IMR-90 (cell line): ENCODE data around the gene SDC3. TPM values are rescaled to one million over a fixed set of nuclear protein-coding genes. Genes with fewer than 3 reads are reported as not detected.

Source experiments
- ATAC-seq: fragments of 200-7000 bp; cut with Tn5 transposase; 2 replicates; pipeline ENCODE4 v1.9.1; 2020; ENCODE audit warnings: low read depth, mild to moderate bottlenecking, moderate library complexity
- BruUV-seq: library from RNA; stranded (reverse); fragments of 400-500 nt; replicated peaks from 2 replicates; lab custom pipeline; 2021; lab: Mats Ljungman, UMichigan
- CTCF ChIA-PET: fragments of 300-600 bp; formaldehyde crosslinking; extraction: SDS; loops from one replicate; lab custom pipeline; 2021; ENCODE audit warnings: antibody characterized with exemption; lab: Yijun Ruan, JAX
- POLR2A ChIA-PET: fragments of 300-600 bp; sonication (Branson Sonifier 250); formaldehyde crosslinking; loops from one replicate; lab custom pipeline; 2022; ENCODE audit warnings: antibody characterized with exemption; ENCODE audit not compliant: unreplicated experiment; lab: Charles Lee
- DNase-seq: peaks from one replicate; pipeline ENCODE4 v3.0.0; 2013
- H2AFZ ChIP-seq: replicated peaks from 2 replicates; pipeline ENCODE3; 2013; ENCODE audit warnings: low read length, mild to moderate bottlenecking; ENCODE audit not compliant: poor library complexity
- H2AK5ac ChIP-seq: 2 replicates; pipeline ENCODE4 v1.6.1; 2013; ENCODE audit warnings: low read depth, low read length, inconsistent platforms
- H2AK9ac ChIP-seq: replicated peaks from 2 replicates; pipeline ENCODE3; 2013; ENCODE audit warnings: mild to moderate bottlenecking, low read depth, low read length, moderate library complexity; ENCODE audit not compliant: poor library complexity
- H2BK120ac ChIP-seq: 2 replicates; pipeline ENCODE4 v1.6.1; 2013; ENCODE audit warnings: low read depth, low read length, inconsistent platforms
- H2BK15ac ChIP-seq: 3 replicates; pipeline ENCODE4 v1.6.1; 2013; ENCODE audit warnings: low read depth, low read length, inconsistent platforms
- H2BK20ac ChIP-seq: 2 replicates; pipeline ENCODE4 v1.6.1; 2013; ENCODE audit warnings: low read depth, mild to moderate bottlenecking, inconsistent platforms, low read length, moderate library complexity
- H2BK5ac ChIP-seq: 2 replicates; pipeline ENCODE4 v1.6.1; 2013; ENCODE audit warnings: mild to moderate bottlenecking, low read depth, low read length, inconsistent platforms; ENCODE audit not compliant: poor library complexity, severe bottlenecking
- H3K14ac ChIP-seq: replicated peaks from 2 replicates; pipeline ENCODE4 v1.6.1; 2013; ENCODE audit warnings: low read depth, low read length, inconsistent platforms
- H3K18ac ChIP-seq: 2 replicates; pipeline ENCODE4 v1.6.1; 2013; ENCODE audit warnings: low read depth, low read length, control low read depth
- H3K23ac ChIP-seq: 2 replicates; pipeline ENCODE4 v1.6.1; 2013; ENCODE audit warnings: low read depth, low read length, inconsistent platforms
- H3K27ac ChIP-seq: 2 replicates; pipeline ENCODE4 v1.5.1; 2013; ENCODE audit warnings: mild to moderate bottlenecking, control low read depth, low read length; ENCODE audit not compliant: insufficient read depth
- H3K27me3 ChIP-seq: 2 replicates; pipeline ENCODE4 v1.6.1; 2013; ENCODE audit warnings: low read length; ENCODE audit not compliant: control insufficient read depth, insufficient read depth
- H3K36me3 ChIP-seq: 2 replicates; pipeline ENCODE4 v1.6.1; 2013; ENCODE audit warnings: low read length, mixed read lengths; ENCODE audit not compliant: control insufficient read depth, insufficient read depth
- H3K4ac ChIP-seq: 2 replicates; pipeline ENCODE4 v1.6.1; 2013; ENCODE audit warnings: low read depth, low read length, inconsistent platforms
- H3K4me1 ChIP-seq: 2 replicates; pipeline ENCODE4 v1.6.1; 2013; ENCODE audit warnings: low read length, mixed read lengths; ENCODE audit not compliant: control insufficient read depth, insufficient read depth
- H3K4me2 ChIP-seq: 2 replicates; pipeline ENCODE4 v1.6.1; 2013; ENCODE audit warnings: low read depth, mild to moderate bottlenecking, control low read depth, low read length, moderate library complexity
- H3K4me3 ChIP-seq: 2 replicates; pipeline ENCODE4 v1.5.1; 2013; ENCODE audit warnings: low read depth, mild to moderate bottlenecking, control low read depth, low read length, moderate library complexity; ENCODE audit not compliant: insufficient read depth
- H3K56ac ChIP-seq: 2 replicates; pipeline ENCODE4 v1.6.1; 2013; ENCODE audit warnings: low read length, inconsistent platforms; ENCODE audit not compliant: insufficient read depth; ENCODE audit errors: extremely low read depth
- H3K79me1 ChIP-seq, 2 experiments: 2 replicates each; pipeline ENCODE4 v1.6.1; 2013; ENCODE audit warnings: low read length in 2 of 2, inconsistent platforms in 1 of 2, low read depth in 1 of 2
- H3K9ac ChIP-seq: 2 replicates; pipeline ENCODE4 v1.6.1; 2013; ENCODE audit warnings: low read depth, low read length, control low read depth
- H3K9me1 ChIP-seq: 2 replicates; pipeline ENCODE4 v1.6.1; 2013; ENCODE audit warnings: low read length, inconsistent platforms; ENCODE audit not compliant: insufficient read depth
- H3K9me3 ChIP-seq: 2 replicates; pipeline ENCODE4 v1.6.1; 2013; ENCODE audit warnings: low read length; ENCODE audit not compliant: control insufficient read depth, insufficient read depth
- H4K20me1 ChIP-seq: 2 replicates; pipeline ENCODE4 v1.6.1; 2013; ENCODE audit warnings: low read length, inconsistent platforms; ENCODE audit not compliant: insufficient read depth
- H4K5ac ChIP-seq: 2 replicates; pipeline ENCODE4 v1.6.1; 2013; ENCODE audit warnings: mild to moderate bottlenecking, low read depth, low read length, control low read depth
- H4K8ac ChIP-seq, 2 experiments: 2 replicates each; pipeline ENCODE4 v1.6.1; 2013; ENCODE audit warnings: low read depth in 2 of 2, low read length in 2 of 2, control low read depth in 1 of 2, inconsistent platforms in 1 of 2
- H4K91ac ChIP-seq: 2 replicates; pipeline ENCODE4 v1.6.1; 2013; ENCODE audit warnings: low read depth, low read length, inconsistent platforms; ENCODE audit not compliant: insufficient read depth
- BHLHE40 ChIP-seq: fragments of 150-350 bp; IDR thresholded peaks from 2 replicates; pipeline ENCODE4 v1.6.1; 2016; ENCODE audit warnings: mild to moderate bottlenecking, low read depth, low read length
- CEBPB ChIP-seq: IDR thresholded peaks from 2 replicates; pipeline ENCODE4 v1.6.1; 2012; ENCODE audit warnings: low read depth, low read length, improper control_type of control experiment
- POLR2A ChIP-seq: IDR thresholded peaks from 2 replicates; pipeline ENCODE4 v1.6.1; 2012; ENCODE audit warnings: mild to moderate bottlenecking, low read depth, low read length
- WGBS, 2 experiments: methylation state at CpG; one replicate each; pipeline versions ENCODE4 v1.1.5 to v1.1.7; 2013; ENCODE audit warnings: missing lambda C conversion rate in 2 of 2; ENCODE audit not compliant: insufficient read length in 1 of 2; ENCODE audit errors: extremely low coverage in 2 of 2; 5-methylcytosine and 5-hydroxymethylcytosine counted together
- dilution Hi-C: fragments of 300-500 bp; cut with HindIII; formaldehyde crosslinking; loops from one replicate; pipeline ENCODE4 v1.14.3; 2018; ENCODE audit warnings: low sequenced_read_pairs; ENCODE audit not compliant: unreplicated experiment
- in situ Hi-C: fragments of 300-500 bp; cut with MboI; formaldehyde crosslinking; loops from 3 replicates; pipeline ENCODE4 v1.14.3; 2019; ENCODE audit warnings: low sequenced_read_pairs, inconsistent platforms, mixed read lengths
- intact Hi-C: fragments of 100-400 bp; cut with micrococcal nuclease; formaldehyde crosslinking; loops from 2 replicates; pipeline ENCODE4 v1.10.0; 2022
- polyA plus RNA-seq, 3 experiments: library from polyadenylated mRNA; depleted of rRNA; stranded (reverse); fragments of >200 nt; gene quantifications; 2 replicates each; pipeline ENCODE4 v1.2.3, GENCODE V29; 2012; ENCODE audit warnings: low replicate concordance in 1 of 3
- total RNA-seq: library from RNA; depleted of rRNA; stranded (reverse); fragments of >200 nt; gene quantifications from 2 replicates; pipeline ENCODE4 v1.2.3, GENCODE V29; 2012
- TF ChIP-seq, protein P1 (sequence below): fragments of 150-350 bp; IDR thresholded peaks from 2 replicates; pipeline ENCODE4 v1.6.1; 2017; ENCODE audit warnings: mild to moderate bottlenecking, antibody characterized with exemption, low read length, low read depth

Gene SDC3
- total and polyA plus RNA-seq, 2 of the 4 experiments (the other 2 are of a cell fraction), result 13.1 to 71.5 TPM

DNA sequence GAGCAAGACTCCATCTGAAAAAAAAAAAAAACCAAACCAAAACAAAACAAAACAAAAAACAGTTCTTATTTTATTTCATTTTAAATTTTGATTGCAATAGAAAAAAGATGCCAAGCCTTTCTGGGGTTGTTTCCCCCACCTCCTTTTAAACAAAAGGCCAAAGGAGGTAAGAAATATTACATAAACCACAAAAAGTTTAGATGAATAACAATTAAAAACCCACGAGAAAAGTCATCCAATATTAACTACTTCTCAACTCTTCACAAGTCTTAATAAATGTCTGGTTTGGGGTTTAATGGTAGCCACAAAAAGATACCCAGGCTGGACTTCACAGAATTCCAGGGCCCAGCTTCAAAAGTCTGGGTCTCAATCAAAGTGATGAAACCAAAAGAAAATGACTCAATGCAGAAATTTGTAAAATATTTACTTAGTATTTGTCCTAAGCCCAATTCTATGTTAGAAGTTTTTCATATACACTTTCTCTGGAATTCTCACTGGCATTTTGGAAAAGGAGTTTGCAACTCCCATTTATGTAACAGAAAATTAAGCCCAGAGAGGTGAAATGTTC, 47.0 kb upstream of the SDC3 start:
- H3K4me2 ChIP-seq, result peak overlapping the region; percentile 14; the same call in 1 of the 2 replicates
- peaks cover 55 to 66% of the 10 kb centered on the region in 2 experiments for H3K79me1 ChIP-seq
- TF ChIP-seq, protein P1, sequence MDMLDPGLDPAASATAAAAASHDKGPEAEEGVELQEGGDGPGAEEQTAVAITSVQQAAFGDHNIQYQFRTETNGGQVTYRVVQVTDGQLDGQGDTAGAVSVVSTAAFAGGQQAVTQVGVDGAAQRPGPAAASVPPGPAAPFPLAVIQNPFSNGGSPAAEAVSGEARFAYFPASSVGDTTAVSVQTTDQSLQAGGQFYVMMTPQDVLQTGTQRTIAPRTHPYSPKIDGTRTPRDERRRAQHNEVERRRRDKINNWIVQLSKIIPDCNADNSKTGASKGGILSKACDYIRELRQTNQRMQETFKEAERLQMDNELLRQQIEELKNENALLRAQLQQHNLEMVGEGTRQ, result no peak
- no peak for TF ChIP-seq POLR2A
- 0 out of 2 replicates have a peak, but pooled peaks have one; percentile 32 for TF ChIP-seq CEBPB
- TF ChIP-seq BHLHE40, result no peak
- H3K4me3 ChIP-seq, result no peak overlapping the region
- H3K9me3 ChIP-seq, result no peaks in the 10 kb centered on the region
- intact Hi-C loops (loop anchor here (10.0 kb wide), 1 partner anchor 199 kb away; no protein-coding TSS in a partner anchor), dilution Hi-C loops (no loop called here), in situ Hi-C loops (no loop called here)
- no peak overlapping the region for H3K9ac ChIP-seq
- peaks cover 7% of the 10 kb centered on the region for H3K4me1 ChIP-seq
- peaks cover 34% of the 10 kb centered on the region for H3K36me3 ChIP-seq
- no peak overlapping the region for H2AK5ac ChIP-seq
- peak; percentile 81 for ATAC-seq
- H3K27ac ChIP-seq, result peak overlapping the region; percentile 61; the same call in 1 of the 2 replicates
- CTCF ChIA-PET, result no interaction called here
- H2AFZ ChIP-seq, result no peak overlapping the region
- no peak overlapping the region for H2BK5ac ChIP-seq
- H2BK120ac ChIP-seq, result no peak overlapping the region
- no peak overlapping the region for H3K4ac ChIP-seq
- no peak overlapping the region for H3K14ac ChIP-seq
- no peak overlapping the region for H2BK20ac ChIP-seq
- H2BK15ac ChIP-seq, result no peak overlapping the region
- H4K20me1 ChIP-seq, result peaks cover 12% of the 10 kb centered on the region
- H3K56ac ChIP-seq, result no peak overlapping the region
- no peak overlapping the region for H3K23ac ChIP-seq
- no peak overlapping the region for H3K18ac ChIP-seq
- H4K91ac ChIP-seq, result no peak overlapping the region
- no peak overlapping the region for H4K5ac ChIP-seq
- peaks cover 10% of the 10 kb centered on the region for H3K9me1 ChIP-seq
- H2AK9ac ChIP-seq, result no peak overlapping the region
- BruUV-seq, result no TSS peak
- peak; percentile 47 for DNase-seq
- POLR2A ChIA-PET, result no interaction called here
- no peaks in the 10 kb centered on the region for H3K27me3 ChIP-seq
- H4K8ac ChIP-seq, result no peak overlapping the region
- no CpG with 5 or more reads among the region's 1 CpG for WGBS, 2 experiments
